Panc1 (cell line): ENCODE measurements around the gene ADAMTS16. TPM values are rescaled to one million over a fixed set of nuclear protein-coding genes. Genes with fewer than 3 reads are reported as not detected.

ENCODE experiments used
- ATAC-seq: fragments of 200-7000 bp; cut with Tn5 transposase; 2 replicates; pipeline ENCODE4 v1.9.1; 2020; ENCODE audit warnings: mild to moderate bottlenecking, moderate library complexity
- BruUV-seq: library from RNA; stranded (reverse); fragments of 400-500 nt; replicated peaks from 2 replicates; lab custom pipeline; 2021; lab: Mats Ljungman, UMichigan
- CTCF ChIA-PET: fragments of 300-600 bp; sonication (Branson Sonifier 250); formaldehyde crosslinking; loops from one replicate; lab custom pipeline; 2022; ENCODE audit warnings: antibody characterized with exemption; lab: Charles Lee
- POLR2A ChIA-PET: fragments of 300-600 bp; sonication (Branson Sonifier 250); formaldehyde crosslinking; loops from one replicate; lab custom pipeline; 2022; ENCODE audit warnings: antibody characterized with exemption; lab: Charles Lee
- DNase-seq: peaks from one replicate; pipeline ENCODE4 v3.0.0-alpha.2; 2010; ENCODE audit warnings: low read depth, low spot score
- H3K27ac ChIP-seq: 2 replicates; pipeline ENCODE4 v1.5.1; 2011; ENCODE audit warnings: mild to moderate bottlenecking, low read length, inconsistent platforms
- H3K27me3 ChIP-seq: fragments of 200-500 bp; sonication (Bioruptor generic); 2 replicates; pipeline ENCODE4 v1.6.0; 2014; ENCODE audit warnings: low read length, inconsistent platforms; ENCODE audit not compliant: control insufficient read depth, insufficient read depth
- H3K36me3 ChIP-seq: fragments of 200-500 bp; sonication (Bioruptor generic); 2 replicates; pipeline ENCODE4 v1.5.1; 2014; ENCODE audit warnings: inconsistent platforms, mild to moderate bottlenecking, low read length, moderate library complexity; ENCODE audit not compliant: control insufficient read depth, insufficient read depth
- H3K4me1 ChIP-seq: 2 replicates; pipeline ENCODE4 v1.5.1; 2011; ENCODE audit warnings: inconsistent platforms, mild to moderate bottlenecking, low read length, moderate library complexity; ENCODE audit not compliant: control insufficient read depth, insufficient read depth
- H3K4me3 ChIP-seq, 2 experiments: 2 replicates each; pipeline ENCODE4 v1.5.1; 2011 to 2012; ENCODE audit warnings: low read depth in 2 of 2, low read length in 2 of 2, mild to moderate bottlenecking in 2 of 2, inconsistent platforms in 1 of 2, moderate library complexity in 1 of 2
- H3K9me3 ChIP-seq: fragments of 200-500 bp; sonication (Bioruptor generic); 2 replicates; pipeline ENCODE4 v1.5.1; 2014; ENCODE audit warnings: low read depth, mild to moderate bottlenecking, inconsistent platforms, low read length, moderate library complexity; ENCODE audit not compliant: control insufficient read depth, insufficient read depth
- POLR2AphosphoS5 ChIP-seq: IDR thresholded peaks from 2 replicates; pipeline ENCODE4 v1.6.1; 2012; ENCODE audit warnings: mild to moderate bottlenecking, low read depth, low read length, moderate library complexity
- SIN3A ChIP-seq: IDR thresholded peaks from 2 replicates; pipeline ENCODE4 v1.6.1; 2012; ENCODE audit warnings: low read depth, mild to moderate bottlenecking, low read length, moderate library complexity, borderline replicate concordance; ENCODE audit not compliant: insufficient read depth
- TCF7L2 ChIP-seq: IDR thresholded peaks from 2 replicates; pipeline ENCODE4 v1.6.1; 2011; ENCODE audit warnings: mild to moderate bottlenecking, low read depth, low read length, inconsistent platforms
- in situ Hi-C: cut with HindIII; loops from 2 replicates; pipeline ENCODE4 v1.10.0; 2016; ENCODE audit warnings: low sequenced_read_pairs, low pct_unique_long_range_greater_than_20kb
- intact Hi-C: fragments of 100-400 bp; cut with micrococcal nuclease; formaldehyde crosslinking; loops from one replicate; pipeline ENCODE4 v1.10.0; 2022; ENCODE audit not compliant: unreplicated experiment
- total RNA-seq: library from RNA; stranded (reverse); gene quantifications from one replicate; pipeline ENCODE4 v1.2.1, GENCODE V29; 2021; ENCODE audit not compliant: unreplicated experiment
- TF ChIP-seq, protein P1 (sequence below): fragments of 450-650 bp; IDR thresholded peaks from 2 replicates; pipeline ENCODE4 v1.5.1; 2017; ENCODE audit warnings: mild to moderate bottlenecking
- TF ChIP-seq, protein P2 (sequence below), 2 experiments: IDR thresholded peaks; 2 replicates each; pipeline ENCODE4 v1.6.1; 2011 to 2012; ENCODE audit warnings: low read depth in 2 of 2, control low read depth in 1 of 2, low read length in 1 of 2, mild to moderate bottlenecking in 1 of 2, moderate library complexity in 1 of 2; ENCODE audit not compliant: insufficient read depth in 1 of 2

The ADAMTS16 gene
- total RNA-seq, 1 experiment from 2014 or later: 0.54 TPM

DNA sequence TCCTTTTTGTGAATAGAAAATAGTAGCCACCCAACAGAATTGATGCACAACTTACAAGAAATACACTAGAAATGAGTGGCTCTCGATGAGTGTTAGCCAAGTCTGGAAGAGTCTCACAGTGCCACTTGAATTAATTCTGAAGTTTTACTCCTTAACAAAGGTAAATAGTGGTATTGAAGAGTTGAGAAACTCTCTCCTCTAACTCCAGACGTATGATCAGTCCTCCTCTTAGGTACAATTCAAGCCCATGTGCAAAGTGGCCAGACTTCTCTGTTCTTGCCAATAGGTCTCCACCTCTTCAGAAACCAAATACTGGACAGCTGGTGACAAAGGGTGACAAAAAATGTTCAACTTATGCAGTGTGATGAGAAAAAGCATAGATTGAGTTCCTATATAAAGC, 38.5 kb upstream of the ADAMTS16 start:
- in situ Hi-C loops (no loop called here), intact Hi-C loops (no loop called here)
- no TSS peak for BruUV-seq
- no peak for DNase-seq
- no peak overlapping the region for H3K4me3 ChIP-seq
- CTCF ChIA-PET: no interaction called here
- no peak overlapping the region for H3K27ac ChIP-seq
- H3K9me3 ChIP-seq: no peaks in the 10 kb centered on the region
- no peaks in the 10 kb centered on the region for H3K27me3 ChIP-seq
- ATAC-seq: no peak
- POLR2A ChIA-PET: no interaction called here
- no peaks in the 10 kb centered on the region for H3K4me1 ChIP-seq
- no peaks in the 10 kb centered on the region for H3K36me3 ChIP-seq
- TF ChIP-seq, protein P1, sequence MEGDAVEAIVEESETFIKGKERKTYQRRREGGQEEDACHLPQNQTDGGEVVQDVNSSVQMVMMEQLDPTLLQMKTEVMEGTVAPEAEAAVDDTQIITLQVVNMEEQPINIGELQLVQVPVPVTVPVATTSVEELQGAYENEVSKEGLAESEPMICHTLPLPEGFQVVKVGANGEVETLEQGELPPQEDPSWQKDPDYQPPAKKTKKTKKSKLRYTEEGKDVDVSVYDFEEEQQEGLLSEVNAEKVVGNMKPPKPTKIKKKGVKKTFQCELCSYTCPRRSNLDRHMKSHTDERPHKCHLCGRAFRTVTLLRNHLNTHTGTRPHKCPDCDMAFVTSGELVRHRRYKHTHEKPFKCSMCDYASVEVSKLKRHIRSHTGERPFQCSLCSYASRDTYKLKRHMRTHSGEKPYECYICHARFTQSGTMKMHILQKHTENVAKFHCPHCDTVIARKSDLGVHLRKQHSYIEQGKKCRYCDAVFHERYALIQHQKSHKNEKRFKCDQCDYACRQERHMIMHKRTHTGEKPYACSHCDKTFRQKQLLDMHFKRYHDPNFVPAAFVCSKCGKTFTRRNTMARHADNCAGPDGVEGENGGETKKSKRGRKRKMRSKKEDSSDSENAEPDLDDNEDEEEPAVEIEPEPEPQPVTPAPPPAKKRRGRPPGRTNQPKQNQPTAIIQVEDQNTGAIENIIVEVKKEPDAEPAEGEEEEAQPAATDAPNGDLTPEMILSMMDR: no peak
- no peak for TF ChIP-seq POLR2AphosphoS5
- no peak for TF ChIP-seq TCF7L2
- TF ChIP-seq, protein P2, sequence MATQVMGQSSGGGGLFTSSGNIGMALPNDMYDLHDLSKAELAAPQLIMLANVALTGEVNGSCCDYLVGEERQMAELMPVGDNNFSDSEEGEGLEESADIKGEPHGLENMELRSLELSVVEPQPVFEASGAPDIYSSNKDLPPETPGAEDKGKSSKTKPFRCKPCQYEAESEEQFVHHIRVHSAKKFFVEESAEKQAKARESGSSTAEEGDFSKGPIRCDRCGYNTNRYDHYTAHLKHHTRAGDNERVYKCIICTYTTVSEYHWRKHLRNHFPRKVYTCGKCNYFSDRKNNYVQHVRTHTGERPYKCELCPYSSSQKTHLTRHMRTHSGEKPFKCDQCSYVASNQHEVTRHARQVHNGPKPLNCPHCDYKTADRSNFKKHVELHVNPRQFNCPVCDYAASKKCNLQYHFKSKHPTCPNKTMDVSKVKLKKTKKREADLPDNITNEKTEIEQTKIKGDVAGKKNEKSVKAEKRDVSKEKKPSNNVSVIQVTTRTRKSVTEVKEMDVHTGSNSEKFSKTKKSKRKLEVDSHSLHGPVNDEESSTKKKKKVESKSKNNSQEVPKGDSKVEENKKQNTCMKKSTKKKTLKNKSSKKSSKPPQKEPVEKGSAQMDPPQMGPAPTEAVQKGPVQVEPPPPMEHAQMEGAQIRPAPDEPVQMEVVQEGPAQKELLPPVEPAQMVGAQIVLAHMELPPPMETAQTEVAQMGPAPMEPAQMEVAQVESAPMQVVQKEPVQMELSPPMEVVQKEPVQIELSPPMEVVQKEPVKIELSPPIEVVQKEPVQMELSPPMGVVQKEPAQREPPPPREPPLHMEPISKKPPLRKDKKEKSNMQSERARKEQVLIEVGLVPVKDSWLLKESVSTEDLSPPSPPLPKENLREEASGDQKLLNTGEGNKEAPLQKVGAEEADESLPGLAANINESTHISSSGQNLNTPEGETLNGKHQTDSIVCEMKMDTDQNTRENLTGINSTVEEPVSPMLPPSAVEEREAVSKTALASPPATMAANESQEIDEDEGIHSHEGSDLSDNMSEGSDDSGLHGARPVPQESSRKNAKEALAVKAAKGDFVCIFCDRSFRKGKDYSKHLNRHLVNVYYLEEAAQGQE (IDR thresholded peaks at IDR 0.05; ENCODE audit: insufficient read depth in 1 of 2, low read depth in 2 of 2, low read length in 1 of 2): no peak
- TF ChIP-seq SIN3A: no peak

DNA sequence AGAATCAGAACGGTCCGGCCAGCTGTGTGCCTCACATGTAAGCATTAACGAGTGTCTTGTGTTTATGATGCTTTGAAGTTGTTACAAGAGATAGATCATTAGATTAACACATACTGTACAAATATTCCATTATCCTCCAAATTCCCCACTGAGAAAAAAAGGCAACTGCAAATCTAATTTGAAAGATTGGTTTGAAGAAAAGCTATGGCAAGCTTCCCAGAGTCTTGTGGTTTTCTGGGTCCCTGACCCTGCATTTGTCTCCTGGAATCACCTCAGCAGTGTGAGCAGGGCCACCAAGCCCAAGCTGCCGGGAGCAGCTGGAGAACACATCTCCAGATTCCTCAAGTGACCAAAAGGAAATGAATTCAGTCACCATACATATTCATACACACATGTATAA, 36.9 kb upstream of the ADAMTS16 start:
- Histone ChIP-seq H3K4me3 (no peak overlapping the region), H3K4me1 (no peaks in the 10 kb centered on the region), H3K9me3 (no peaks in the 10 kb centered on the region), H3K27me3 (no peaks in the 10 kb centered on the region), H3K27ac (no peak overlapping the region), H3K36me3 (no peaks in the 10 kb centered on the region)
- intact Hi-C loops (no loop called here), in situ Hi-C loops (no loop called here)
- ChIA-PET POLR2A (no interaction called here), CTCF (no interaction called here)
- no peak for ATAC-seq
- no peak for DNase-seq
- BruUV-seq: no TSS peak
- TF ChIP-seq, protein P1: no peak
- TF ChIP-seq TCF7L2: no peak
- TF ChIP-seq, protein P2 (IDR thresholded peaks at IDR 0.05; ENCODE audit: insufficient read depth in 1 of 2, low read depth in 2 of 2, low read length in 1 of 2): no peak
- no peak for TF ChIP-seq SIN3A
- no peak for TF ChIP-seq POLR2AphosphoS5
